NCI-H2196 (cell line): Measurements from ENCODE around the gene COPG1.
"Not testable (repeated sequence)": the region's sequence is repeated elsewhere in the genome, so short reads cannot be mapped to it uniquely, and the experiment has no call there.

Experiments used
- DNase-seq: peaks from one replicate; lab custom pipeline; 2025; ENCODE audit not compliant: unreplicated experiment; lab: John Stamatoyannopoulos, UW

The COPG1 gene

DNA sequence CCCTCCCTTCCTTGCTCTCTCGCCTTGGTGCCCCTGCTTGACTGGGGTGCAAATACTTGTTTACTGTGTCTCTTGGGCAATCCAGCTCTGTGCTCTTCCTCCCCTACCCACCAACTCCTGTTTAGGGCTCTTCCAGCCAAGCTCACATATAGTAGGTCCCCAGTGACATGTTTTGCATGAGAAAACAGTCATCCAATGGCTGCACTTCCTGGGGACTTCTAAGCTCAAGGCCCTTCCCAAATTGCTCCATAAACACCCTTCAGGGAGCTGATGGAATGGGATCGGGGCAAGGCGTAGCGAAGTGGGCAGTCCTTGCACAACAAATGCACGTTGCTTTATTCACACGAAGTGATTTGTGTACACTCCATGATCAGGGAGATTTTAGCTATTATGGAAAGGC is 9.4 kb upstream of the COPG1 start:
- DNase-seq, result no peak

DNA sequence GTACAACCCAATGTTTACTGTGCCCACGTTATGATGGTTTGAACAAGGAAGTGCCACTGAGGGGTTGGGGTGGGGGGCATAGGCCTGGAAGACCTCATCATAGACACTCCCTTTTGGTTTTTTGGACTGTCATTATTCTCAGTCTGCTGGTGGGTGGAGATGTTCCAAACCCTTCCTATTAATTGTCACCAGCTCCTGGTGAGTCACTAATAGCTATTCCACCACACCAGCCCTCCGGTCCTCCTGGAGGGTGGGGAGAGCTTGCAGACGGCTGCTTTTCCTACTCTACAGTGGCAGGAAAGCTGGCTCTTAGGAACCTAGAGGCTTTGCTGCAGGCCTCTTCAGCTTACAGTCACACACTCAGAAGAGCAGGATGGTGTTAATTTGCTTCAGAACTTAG is 9.0 kb upstream of the COPG1 start:
- no peak for DNase-seq

- no peak for DNase-seq
Observed at GRCh38 chr3:129245141-129245540, 4.3 kb upstream of the COPG1 start.

DNA sequence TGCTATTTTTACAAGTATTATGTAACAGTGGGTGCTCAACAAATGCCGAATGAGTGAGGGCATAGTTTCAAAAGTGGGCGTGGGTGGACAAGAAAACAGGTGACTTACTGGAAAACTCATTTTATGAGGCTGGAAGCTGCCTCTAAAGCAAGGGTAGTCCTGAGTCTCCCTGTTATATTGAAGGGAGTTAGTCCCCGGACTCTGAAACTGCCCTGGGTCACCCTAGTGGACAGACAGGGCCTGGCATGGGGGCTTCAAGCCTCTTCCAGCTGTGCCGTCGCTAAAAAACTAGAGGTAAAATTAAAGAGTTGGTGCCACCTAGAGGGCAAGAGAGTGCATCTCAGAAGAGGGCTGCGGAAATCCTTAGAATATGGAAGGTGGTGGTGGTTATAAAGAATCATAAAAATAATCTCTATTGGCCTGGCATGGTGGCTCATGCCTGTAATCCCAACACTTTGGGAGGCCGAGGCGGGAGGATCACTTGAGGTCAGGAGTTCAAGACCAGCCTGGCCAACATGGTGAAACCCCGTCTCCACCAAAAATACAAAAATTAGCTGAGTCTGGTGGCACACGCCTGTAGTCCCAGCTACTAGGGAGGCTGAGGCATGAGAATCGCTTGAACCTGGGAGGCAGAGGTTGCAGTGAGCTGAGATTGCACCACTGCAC is 3.6 kb upstream of the COPG1 start:
- peak; percentile 97 for DNase-seq

- DNase-seq, result no peak
Observed at GRCh38 chr3:129246636-129247035, 2.8 kb upstream of the COPG1 start.

GRCh38 chr3:129248286-129248979 is 973 bp upstream of the COPG1 start:
- DNase-seq, result no peak

DNA sequence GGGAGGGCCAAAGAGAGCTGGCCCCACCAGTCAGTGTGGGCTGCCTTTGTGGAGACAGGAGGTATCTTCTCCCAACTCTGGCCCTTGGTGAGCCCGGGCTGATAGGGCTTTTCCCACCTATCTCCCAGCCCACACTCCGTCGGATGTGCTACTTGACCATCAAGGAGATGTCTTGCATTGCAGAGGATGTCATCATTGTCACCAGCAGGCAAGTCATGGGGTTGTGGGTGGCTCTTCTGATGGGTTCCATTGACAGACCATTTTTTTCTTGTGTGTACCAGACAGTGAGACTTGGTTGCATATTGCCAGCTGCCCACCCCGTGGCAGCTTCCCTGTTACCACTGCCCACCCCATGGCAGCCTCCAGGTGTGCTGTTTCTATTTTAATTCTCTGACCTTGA is 3.3 kb downstream of the COPG1 start:
- no peak for DNase-seq

DNA sequence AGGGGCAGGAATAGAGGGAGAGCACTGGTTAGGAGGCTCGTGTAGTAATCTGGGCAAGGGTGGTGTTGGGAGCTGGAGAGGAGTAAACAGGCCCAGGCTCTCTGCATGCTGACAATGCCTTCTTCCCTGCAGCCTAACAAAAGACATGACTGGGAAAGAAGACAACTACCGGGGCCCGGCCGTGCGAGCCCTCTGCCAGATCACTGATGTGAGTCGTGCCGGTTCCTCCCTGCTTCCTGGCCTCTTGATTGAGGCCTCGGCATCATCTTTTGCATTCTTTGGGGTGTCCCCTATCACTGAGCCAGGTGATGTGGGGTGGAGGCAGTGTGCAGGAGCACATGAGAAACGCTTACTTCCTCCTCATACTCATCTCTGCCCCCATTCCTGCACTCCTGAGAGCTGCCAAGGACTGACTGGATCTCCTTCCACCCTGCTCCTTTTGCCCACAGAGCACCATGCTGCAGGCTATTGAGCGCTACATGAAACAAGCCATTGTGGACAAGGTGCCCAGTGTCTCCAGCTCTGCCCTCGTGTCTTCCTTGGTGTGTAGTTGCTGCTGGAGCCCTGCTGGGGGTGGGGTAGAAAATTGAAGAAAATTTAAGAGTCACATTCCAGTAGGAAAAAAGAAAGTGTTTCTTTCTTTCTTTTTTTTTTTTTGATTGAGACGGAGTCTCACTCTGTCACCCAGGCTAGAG is 5.3 kb downstream of the COPG1 start:
- DNase-seq, result no peak

DNA sequence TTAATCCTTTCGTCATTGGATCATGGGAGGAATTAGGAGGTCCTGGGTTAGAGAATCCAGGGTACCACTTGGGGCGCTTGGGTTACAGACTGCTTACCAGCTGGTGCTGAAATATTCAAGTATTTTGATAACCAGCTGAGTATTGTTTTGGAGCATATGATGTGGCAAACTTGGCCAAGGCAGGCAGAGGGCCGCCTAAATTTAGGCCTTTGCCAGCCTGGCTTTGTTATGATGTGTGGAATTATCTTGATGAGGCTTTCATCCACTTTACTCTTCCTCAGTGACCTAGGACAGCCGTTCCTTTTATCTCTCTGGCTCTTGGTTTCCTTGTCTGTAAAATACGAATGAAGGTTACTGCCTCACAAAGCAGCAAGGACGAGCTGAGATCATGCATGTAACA is 6.9 kb downstream of the COPG1 start:
- no peak for DNase-seq

GRCh38 chr3:129257609-129258008 is 8.2 kb downstream of the COPG1 start:
- no peak for DNase-seq

DNA sequence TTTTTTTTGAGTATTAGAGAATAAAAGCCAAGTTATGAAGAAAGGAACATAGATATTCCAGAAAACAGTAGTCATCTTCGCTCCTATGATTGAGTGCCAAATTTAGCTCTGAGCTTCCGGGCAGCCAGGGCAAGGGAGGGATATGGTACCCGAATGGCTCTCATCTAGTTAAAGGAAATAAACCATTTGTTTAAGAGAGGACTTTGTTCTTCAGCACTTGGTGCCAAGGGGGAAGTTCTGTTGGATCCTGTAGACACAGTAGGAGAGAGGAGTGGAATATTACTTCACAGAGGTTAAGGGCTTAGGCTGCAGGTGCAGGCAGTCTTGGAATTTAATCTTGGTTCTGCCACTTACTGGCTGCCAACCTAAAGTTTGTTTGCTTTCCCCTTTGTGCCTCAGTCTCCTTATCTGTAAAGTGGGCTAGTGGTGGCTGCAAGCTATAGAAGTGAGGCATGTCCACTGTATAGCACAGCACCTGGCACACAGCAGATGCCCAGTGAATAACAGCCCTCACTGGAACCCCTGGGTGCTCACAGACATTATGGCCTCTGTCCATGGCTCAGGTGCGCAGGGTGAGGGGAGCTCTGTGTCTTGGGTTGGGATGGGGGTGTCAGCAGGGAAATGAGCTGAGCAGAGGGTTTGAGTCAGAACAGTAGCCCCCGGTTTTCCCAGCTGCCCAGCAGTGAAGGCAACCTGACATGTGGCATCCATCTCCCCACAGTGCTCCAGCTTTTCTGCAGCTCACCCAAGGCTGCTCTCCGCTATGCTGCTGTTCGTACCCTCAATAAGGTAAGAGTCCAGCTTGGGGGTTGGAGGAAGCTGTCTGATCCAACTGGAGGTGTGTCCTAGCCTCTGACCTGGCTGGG is 10.4 kb downstream of the COPG1 start:
- DNase-seq, result no peak

GRCh38 chr3:129260606-129261005 is 11.2 kb downstream of the COPG1 start:
- no peak for DNase-seq

DNA sequence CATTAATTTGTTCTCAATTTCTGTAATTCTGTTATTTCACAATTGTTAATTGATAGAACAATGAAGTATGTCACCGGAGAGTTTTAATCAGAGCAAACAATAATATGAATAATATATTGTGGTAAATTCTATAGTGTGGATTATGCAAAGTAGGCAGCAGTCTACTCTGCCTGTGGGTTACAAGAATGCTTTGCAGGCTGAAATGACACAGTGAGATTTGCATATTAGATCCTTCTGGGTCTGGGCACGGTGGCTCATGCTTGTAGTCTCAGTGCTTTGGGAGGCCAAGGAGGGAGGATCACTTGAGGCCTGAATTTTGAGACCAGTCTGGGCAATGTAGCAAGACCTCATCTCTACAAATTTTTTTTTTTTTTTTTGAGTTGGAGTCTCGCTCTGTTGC is 12.5 kb downstream of the COPG1 start:
- DNase-seq, result no peak

GRCh38 chr3:129263161-129263910 is 13.9 kb downstream of the COPG1 start:
- no peak for DNase-seq

DNA sequence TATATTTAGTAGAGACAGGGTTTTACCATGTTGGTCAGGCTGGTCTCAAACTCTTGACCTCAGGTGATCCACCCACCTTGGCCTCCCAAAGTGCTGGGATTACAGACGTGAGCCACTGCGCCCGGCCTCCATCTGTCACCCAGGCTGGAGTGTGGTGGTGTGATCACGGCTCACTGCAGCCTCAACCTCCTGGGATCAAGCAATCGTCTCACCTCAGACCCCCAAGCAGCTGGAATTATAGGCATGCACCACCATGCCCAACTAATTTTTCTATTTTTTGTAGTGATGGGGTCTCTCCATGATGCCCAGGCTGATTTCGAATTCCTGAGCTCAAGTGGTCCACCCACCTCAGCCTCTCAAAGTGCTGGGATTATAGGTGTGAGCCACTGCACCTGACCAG is 15.6 kb downstream of the COPG1 start:
- not testable (repeated sequence) for DNase-seq

DNA sequence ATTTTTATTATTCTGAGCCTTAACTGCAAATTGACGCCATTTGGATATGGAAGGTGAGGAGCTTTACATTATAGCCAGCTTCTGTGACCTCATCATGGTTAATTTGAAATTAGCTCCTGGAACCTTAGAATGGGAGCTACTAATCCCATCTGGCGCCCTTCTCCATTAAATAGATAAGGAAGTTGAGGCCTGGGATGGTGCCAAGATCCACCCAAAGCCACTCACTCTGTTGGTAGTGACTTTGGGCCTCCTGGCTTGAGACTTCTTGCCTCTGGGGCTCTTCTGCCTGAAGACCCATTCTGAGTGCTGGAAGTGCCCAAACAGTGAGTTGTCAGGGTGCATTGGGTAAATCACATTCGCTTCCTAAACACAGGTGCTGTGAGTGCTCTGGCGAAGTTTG is 17.2 kb downstream of the COPG1 start:
- no peak for DNase-seq

GRCh38 chr3:129268396-129268795 is 19.0 kb downstream of the COPG1 start:
- DNase-seq, result no peak

DNA sequence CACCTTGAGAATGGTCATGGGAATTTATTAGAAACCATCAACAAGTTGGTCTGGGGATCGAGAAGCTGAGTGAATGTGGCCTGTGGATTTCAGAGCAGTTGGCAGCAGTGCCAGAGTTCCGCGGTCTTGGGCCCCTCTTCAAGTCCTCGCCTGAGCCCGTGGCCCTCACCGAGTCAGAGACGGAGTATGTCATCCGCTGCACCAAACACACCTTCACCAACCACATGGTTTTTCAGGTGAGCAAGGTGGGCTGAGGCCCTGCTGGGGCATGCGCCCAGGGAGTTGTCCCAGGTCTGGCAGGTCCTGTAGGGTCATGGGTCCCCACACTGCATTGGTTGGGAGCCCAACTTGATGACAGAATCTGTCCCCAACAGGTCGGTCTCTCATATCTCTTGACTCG is 22.3 kb downstream of the COPG1 start:
- DNase-seq, result no peak

DNA sequence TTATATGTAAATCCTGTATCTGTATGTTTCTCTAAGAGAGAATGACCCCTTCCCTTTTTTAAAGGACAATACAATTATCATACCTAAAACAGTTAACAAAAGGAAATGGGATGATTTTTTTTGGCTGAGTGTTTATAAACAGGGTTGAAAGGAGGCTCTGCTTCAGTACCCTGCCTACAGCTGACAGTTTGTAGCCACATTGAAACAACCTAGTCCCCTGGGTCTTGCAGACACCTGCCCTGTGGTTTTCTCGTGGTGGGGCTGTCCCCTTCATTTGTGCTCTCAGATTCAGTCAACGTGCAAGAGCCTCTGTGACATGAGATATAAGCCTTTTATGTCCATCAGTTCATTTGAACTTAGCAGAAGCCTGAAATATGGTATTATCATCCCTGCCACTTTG is 27.0 kb downstream of the COPG1 start:
- DNase-seq, result no peak

DNA sequence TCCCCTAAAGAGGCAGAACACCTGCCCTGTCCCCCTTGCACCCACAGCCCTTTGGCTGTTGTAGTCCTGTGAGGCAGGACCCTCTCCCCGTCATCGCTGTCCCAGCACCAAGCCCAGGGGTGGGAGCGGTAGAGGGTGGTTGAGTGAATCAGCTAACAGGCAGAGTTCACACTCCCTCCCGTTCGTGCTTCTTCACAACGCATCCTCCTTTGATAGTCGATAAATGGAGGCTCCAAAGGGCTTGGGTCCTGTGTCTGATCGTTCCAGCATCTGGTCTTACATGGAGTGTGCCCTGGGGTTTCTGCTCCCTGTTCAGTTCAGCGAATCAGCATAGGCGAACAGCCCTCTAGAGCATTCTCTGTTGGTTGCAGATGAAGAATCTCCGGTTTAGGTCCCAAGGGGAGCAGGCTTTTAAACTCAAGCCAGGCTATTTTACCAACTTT is 28.4 kb downstream of the COPG1 start:
- DNase-seq, result no peak
